Kasumi-1 (cell line): ENCODE data around the gene AFM.

Experiments
- DNase-seq, 2 experiments: peaks; one replicate each; lab custom pipeline; 2025; lab: John Stamatoyannopoulos, UW

Gene AFM

GRCh38 chr4:73481358-73481757 is at the start of gene AFM:
Gene AFM, plus strand, starts transcription at chr4:73481745. Its CDS starts 31 bp downstream, at chr4:73481776.
- no peak for DNase-seq

- DNase-seq = no peak
These were observed 49.8 kb upstream of the AFM start for GRCh38 chr4:73431813-73432168.

GRCh38 chr4:73432169-73433000 is 49.2 kb upstream of the AFM start:
- DNase-seq = no peak

- DNase-seq = no peak
These were observed 48.4 kb upstream of the AFM start for GRCh38 chr4:73433140-73433539.

GRCh38 chr4:73434311-73434710 is 47.2 kb upstream of the AFM start:
- peak; percentile 40 to 56 for DNase-seq

- DNase-seq = no peak
These were observed 45.6 kb upstream of the AFM start, which contains the start of gene AFP for GRCh38 chr4:73435984-73436383. Gene AFP, plus strand, starts transcription at chr4:73436221. Its CDS starts 42 bp downstream, at chr4:73436263.

- DNase-seq = no peak
These were observed 44.6 kb upstream of the AFM start for GRCh38 chr4:73436674-73437557.

GRCh38 chr4:73437558-73437956 is 44.0 kb upstream of the AFM start:
- no peak for DNase-seq

- no peak for DNase-seq
These were observed 43.5 kb upstream of the AFM start for GRCh38 chr4:73438048-73438447.

GRCh38 chr4:73438582-73439215 is 42.8 kb upstream of the AFM start:
- no peak for DNase-seq

- DNase-seq = no peak
These were observed 42.1 kb upstream of the AFM start for GRCh38 chr4:73439445-73439844.

- no peak for DNase-seq
These were observed 41.6 kb upstream of the AFM start for GRCh38 chr4:73439991-73440390.

GRCh38 chr4:73440653-73441052 is 40.9 kb upstream of the AFM start:
- no peak for DNase-seq

GRCh38 chr4:73442275-73442674 is 39.3 kb upstream of the AFM start:
- no peak for DNase-seq

- DNase-seq = no peak
These were observed 38.3 kb upstream of the AFM start for GRCh38 chr4:73443224-73443623.

- no peak for DNase-seq
These were observed 35.9 kb upstream of the AFM start for GRCh38 chr4:73445383-73446335.

GRCh38 chr4:73446336-73446938 is 35.1 kb upstream of the AFM start:
- DNase-seq = peak; percentile 80 to 89

- DNase-seq = no peak
These were observed 33.9 kb upstream of the AFM start for GRCh38 chr4:73447671-73448070.

GRCh38 chr4:73448448-73449203 is 32.9 kb upstream of the AFM start:
- no peak for DNase-seq

GRCh38 chr4:73450398-73451004 is 31.0 kb upstream of the AFM start:
- no peak for DNase-seq
